NCI-H187 (cell line): ENCODE results near the gene MINPP1.

Source experiments
- DNase-seq, 2 experiments: peaks; one replicate each; lab custom pipeline; 2025; lab: John Stamatoyannopoulos, UW

Gene MINPP1

GRCh38 chr10:87519582-87519981, 14.9 kb downstream of the MINPP1 start:
- DNase-seq, result no peak

- DNase-seq, result no peak
Measured at GRCh38 chr10:87523731-87524130, 19.0 kb downstream of the MINPP1 start.

GRCh38 chr10:87524296-87524695, 19.6 kb downstream of the MINPP1 start:
- no peak for DNase-seq

- no peak for DNase-seq
Measured at GRCh38 chr10:87531908-87532622, 27.4 kb downstream of the MINPP1 start.

- no peak for DNase-seq
Measured at GRCh38 chr10:87532696-87533095, 28.0 kb downstream of the MINPP1 start.

GRCh38 chr10:87534173-87534858, 29.6 kb downstream of the MINPP1 start:
- DNase-seq, result no peak

GRCh38 chr10:87538092-87539015, 33.7 kb downstream of the MINPP1 start:
- no peak for DNase-seq

- DNase-seq, result no peak
Measured at GRCh38 chr10:87541114-87541513, 36.4 kb downstream of the MINPP1 start.

- no peak for DNase-seq
Measured at GRCh38 chr10:87544721-87545120, 40.0 kb downstream of the MINPP1 start.

- DNase-seq, result no peak
Measured at GRCh38 chr10:87545783-87546182, 41.1 kb downstream of the MINPP1 start.

GRCh38 chr10:87546210-87546609, 41.5 kb downstream of the MINPP1 start:
- no peak for DNase-seq

GRCh38 chr10:87546971-87547413, 42.3 kb downstream of the MINPP1 start:
- DNase-seq, result no peak

GRCh38 chr10:87547734-87548311, 43.1 kb downstream of the MINPP1 start:
- no peak for DNase-seq

GRCh38 chr10:87550741-87551140, 46.0 kb downstream of the MINPP1 start:
- DNase-seq, result no peak

GRCh38 chr10:87551326-87551725, 46.6 kb downstream of the MINPP1 start:
- no peak for DNase-seq

GRCh38 chr10:87552248-87552929, 47.7 kb downstream of the MINPP1 start:
- no peak for DNase-seq

GRCh38 chr10:87557409-87557808, 52.7 kb downstream of the MINPP1 start:
- DNase-seq, result no peak

- no peak for DNase-seq
Measured at GRCh38 chr10:87558333-87558732, 53.6 kb downstream of the MINPP1 start.

GRCh38 chr10:87559392-87559791, 54.7 kb downstream of the MINPP1 start:
- DNase-seq, result no peak

GRCh38 chr10:87560495-87561129, 55.9 kb downstream of the MINPP1 start:
- DNase-seq, result no peak

- DNase-seq, result no peak
Measured at GRCh38 chr10:87562750-87563149, 58.1 kb downstream of the MINPP1 start.
